Measurements from ENCODE around the gene PORCN. TPM values are rescaled to one million over a fixed set of nuclear protein-coding genes. Genes with fewer than 3 reads are reported as not detected.

PORCN gene
- total RNA-seq, 1 experiment from 2014 or later, result 12.9 TPM

DNA sequence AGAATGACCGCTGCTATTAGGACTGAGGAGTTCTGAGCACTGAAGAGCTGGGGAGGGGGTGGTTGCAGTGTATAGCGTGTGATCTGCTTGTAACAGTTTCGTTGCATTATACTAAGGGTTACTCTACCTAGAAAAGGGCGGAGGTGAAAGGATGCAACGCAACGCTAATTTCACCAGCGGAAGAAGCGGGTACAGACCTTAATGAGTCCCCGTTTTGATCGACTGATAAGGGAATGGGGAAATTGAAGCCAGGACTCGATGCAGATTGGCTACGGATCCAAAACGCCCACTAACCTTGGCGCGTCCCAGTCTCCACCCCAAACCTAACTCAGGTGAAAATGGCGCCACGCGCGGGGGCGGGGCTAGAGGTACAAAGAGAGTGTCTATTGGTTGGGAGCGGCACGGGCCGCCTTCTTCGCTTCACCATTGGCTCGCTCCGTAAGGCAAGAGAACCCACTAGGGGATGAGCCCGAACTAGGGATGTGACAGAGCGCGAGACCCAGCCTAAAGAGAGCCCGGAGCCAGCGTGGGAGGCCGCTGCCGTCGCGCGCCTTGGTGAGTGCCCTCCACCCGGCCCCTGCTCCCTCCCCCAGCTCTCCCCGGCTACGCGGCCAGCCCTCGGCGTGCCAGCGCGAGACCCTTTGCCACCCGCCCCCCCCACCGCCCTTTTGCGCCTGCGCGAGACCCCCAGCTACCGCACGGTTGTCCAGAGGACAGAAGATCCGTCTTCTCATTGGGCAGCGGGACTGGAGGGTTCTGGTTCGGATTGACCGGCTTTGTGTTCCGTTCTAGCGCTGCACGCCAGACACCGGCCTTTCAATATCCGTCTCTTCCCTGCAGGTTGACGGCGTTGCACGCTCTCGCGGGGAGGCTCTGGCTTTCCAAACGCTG is 12.8 kb downstream of the PORCN start, which contains the start of gene EBP:
Gene EBP, plus strand, starts transcription at position 456 of the 891 bp plus-strand sequence. CDS start 1,964 bp downstream, outside the sequence.
- no TSS peak for BruUV-seq (replicated peaks)
- peak within 1 kb of the TSS; percentile 77 to 82 for H3K4me3 ChIP-seq (replicated peaks in 1 of 2; ENCODE audit: low read depth in 1 of 2, low read length in 2 of 2)
- intact Hi-C loops (cut with micrococcal nuclease), result no loop called here
- H3K9me2 ChIP-seq (ENCODE audit: insufficient read depth), result no peaks in the 10 kb centered on the region
- DNase-seq (ENCODE audit: low read depth, low spot score), result peak; percentile 88
- ChIA-PET RAD21 (ENCODE audit: low non-redundant PET in 1 of 2, low total read pairs in 2 of 2, uncharacterized antibody in 2 of 2, unreplicated experiment in 2 of 2) (no interaction called here), POLR2A (interaction anchor here (1.0 to 1.1 kb wide), 2 partner anchors 17 to 18 kb away, joined by 3 to 4 read pairs; partner anchors contain the start of gene TBC1D25), CTCF (no interaction called here)
- peak within 1 kb of the TSS; percentile 75 for H3K27ac ChIP-seq (ENCODE audit: low read depth, low read length)
- H3K27me3 ChIP-seq (ENCODE audit: insufficient read depth, low read length), result no peaks in the 10 kb centered on the region
- no peaks in the 10 kb centered on the region for H3K9me3 ChIP-seq (ENCODE audit: control insufficient read depth in 1 of 2, insufficient read depth in 1 of 2, low read depth in 1 of 2, low read length in 2 of 2)
- H3K4me2 ChIP-seq (ENCODE audit: low read length), result peak within 1 kb of the TSS; percentile 79
- H3K9ac ChIP-seq (ENCODE audit: low read length), result peak within 1 kb of the TSS; percentile 87
- no peaks in the 10 kb centered on the region for H4K20me1 ChIP-seq (ENCODE audit: insufficient read depth)
- H3K79me2 ChIP-seq (ENCODE audit: insufficient read depth, low read length), result peaks cover 12% of the 10 kb centered on the region
- peak; percentile 66 for TF ChIP-seq EGR1 (IDR thresholded peaks at IDR 0.05; ENCODE audit: low read depth)
- peak; percentile 49 for TF ChIP-seq YY1 (IDR thresholded peaks at IDR 0.05; ENCODE audit: extremely low read depth, insufficient replicate concordance, low read depth, low read length)
- peak; percentile 77 for TF ChIP-seq SP1 (IDR thresholded peaks at IDR 0.05; ENCODE audit: low read depth)
- TF ChIP-seq POLR2AphosphoS5 (IDR thresholded peaks at IDR 0.05; ENCODE audit: low read depth, low read length), result peak; percentile 57
- TF ChIP-seq EZH2phosphoT487 (IDR thresholded peaks at IDR 0.05; ENCODE audit: borderline replicate concordance), result no peak
- ATAC-seq, result peak; percentile 95
- no peak within 1 kb of the TSS for H2AFZ ChIP-seq (ENCODE audit: low read depth, low read length, poor library complexity, severe bottlenecking)
- H3K36me3 ChIP-seq (ENCODE audit: control insufficient read depth in 1 of 2, insufficient read depth in 2 of 2, low read length in 2 of 2), result 0 out of 4 replicates have a peak, but pooled peaks cover 0 to 6% of the 10 kb centered on the region in 2 experiments
- peaks cover 4 to 10% of the 10 kb centered on the region in 2 experiments; a peak in 3 of 4 replicates for H3K4me1 ChIP-seq (ENCODE audit: control insufficient read depth in 1 of 2, insufficient read depth in 2 of 2, low read length in 2 of 2)

DNA sequence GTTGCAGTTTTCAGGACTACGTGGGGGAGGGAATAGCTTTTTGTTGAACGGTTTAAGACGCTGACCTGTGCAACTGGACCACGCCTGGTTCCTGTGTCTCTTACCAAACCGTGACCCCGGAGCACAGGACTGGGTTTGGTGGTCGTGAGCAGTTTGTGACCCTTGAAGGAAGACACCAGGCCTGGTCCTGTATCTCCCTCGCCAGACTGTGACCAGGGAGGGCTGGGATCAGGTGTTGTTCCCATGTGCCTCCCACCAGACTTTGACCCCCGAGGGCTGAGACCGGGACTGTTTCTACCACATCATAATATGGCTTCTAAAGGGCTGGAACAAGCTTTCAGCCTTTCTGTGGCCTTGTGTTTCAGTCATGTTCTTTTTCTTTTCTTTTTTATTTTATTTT is 13.5 kb downstream of the PORCN start:
- CTCF ChIA-PET, result no interaction called here
- RAD21 ChIA-PET (ENCODE audit: low non-redundant PET in 1 of 2, low total read pairs in 2 of 2, uncharacterized antibody in 2 of 2, unreplicated experiment in 2 of 2), result no interaction called here
- TF ChIP-seq EZH2phosphoT487 (IDR thresholded peaks at IDR 0.05; ENCODE audit: borderline replicate concordance), result no peak
- TF ChIP-seq POLR2A (IDR thresholded peaks at IDR 0.05; ENCODE audit: borderline replicate concordance, extremely low read depth, insufficient read depth, insufficient read length), result no peak
- TF ChIP-seq, protein P1, sequence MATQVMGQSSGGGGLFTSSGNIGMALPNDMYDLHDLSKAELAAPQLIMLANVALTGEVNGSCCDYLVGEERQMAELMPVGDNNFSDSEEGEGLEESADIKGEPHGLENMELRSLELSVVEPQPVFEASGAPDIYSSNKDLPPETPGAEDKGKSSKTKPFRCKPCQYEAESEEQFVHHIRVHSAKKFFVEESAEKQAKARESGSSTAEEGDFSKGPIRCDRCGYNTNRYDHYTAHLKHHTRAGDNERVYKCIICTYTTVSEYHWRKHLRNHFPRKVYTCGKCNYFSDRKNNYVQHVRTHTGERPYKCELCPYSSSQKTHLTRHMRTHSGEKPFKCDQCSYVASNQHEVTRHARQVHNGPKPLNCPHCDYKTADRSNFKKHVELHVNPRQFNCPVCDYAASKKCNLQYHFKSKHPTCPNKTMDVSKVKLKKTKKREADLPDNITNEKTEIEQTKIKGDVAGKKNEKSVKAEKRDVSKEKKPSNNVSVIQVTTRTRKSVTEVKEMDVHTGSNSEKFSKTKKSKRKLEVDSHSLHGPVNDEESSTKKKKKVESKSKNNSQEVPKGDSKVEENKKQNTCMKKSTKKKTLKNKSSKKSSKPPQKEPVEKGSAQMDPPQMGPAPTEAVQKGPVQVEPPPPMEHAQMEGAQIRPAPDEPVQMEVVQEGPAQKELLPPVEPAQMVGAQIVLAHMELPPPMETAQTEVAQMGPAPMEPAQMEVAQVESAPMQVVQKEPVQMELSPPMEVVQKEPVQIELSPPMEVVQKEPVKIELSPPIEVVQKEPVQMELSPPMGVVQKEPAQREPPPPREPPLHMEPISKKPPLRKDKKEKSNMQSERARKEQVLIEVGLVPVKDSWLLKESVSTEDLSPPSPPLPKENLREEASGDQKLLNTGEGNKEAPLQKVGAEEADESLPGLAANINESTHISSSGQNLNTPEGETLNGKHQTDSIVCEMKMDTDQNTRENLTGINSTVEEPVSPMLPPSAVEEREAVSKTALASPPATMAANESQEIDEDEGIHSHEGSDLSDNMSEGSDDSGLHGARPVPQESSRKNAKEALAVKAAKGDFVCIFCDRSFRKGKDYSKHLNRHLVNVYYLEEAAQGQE (IDR thresholded peaks at IDR 0.05; ENCODE audit: low read depth), result no peak
- TF ChIP-seq, protein P2, sequence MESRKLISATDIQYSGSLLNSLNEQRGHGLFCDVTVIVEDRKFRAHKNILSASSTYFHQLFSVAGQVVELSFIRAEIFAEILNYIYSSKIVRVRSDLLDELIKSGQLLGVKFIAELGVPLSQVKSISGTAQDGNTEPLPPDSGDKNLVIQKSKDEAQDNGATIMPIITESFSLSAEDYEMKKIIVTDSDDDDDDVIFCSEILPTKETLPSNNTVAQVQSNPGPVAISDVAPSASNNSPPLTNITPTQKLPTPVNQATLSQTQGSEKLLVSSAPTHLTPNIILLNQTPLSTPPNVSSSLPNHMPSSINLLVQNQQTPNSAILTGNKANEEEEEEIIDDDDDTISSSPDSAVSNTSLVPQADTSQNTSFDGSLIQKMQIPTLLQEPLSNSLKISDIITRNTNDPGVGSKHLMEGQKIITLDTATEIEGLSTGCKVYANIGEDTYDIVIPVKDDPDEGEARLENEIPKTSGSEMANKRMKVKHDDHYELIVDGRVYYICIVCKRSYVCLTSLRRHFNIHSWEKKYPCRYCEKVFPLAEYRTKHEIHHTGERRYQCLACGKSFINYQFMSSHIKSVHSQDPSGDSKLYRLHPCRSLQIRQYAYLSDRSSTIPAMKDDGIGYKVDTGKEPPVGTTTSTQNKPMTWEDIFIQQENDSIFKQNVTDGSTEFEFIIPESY (IDR thresholded peaks at IDR 0.05; ENCODE audit: extremely low read depth, insufficient replicate concordance, low read length), result no peak
- no peak for TF ChIP-seq SP1 (IDR thresholded peaks at IDR 0.05; ENCODE audit: low read depth)
- TF ChIP-seq SRF (IDR thresholded peaks at IDR 0.05; ENCODE audit: low read depth), result no peak
- TF ChIP-seq EZH2 (IDR thresholded peaks at IDR 0.05), result no peak

More for the DNA sequence above, 13.5 kb downstream of the PORCN start:
- H3K9me2 ChIP-seq (ENCODE audit: insufficient read depth), result no peaks in the 10 kb centered on the region
- peak overlapping the region; percentile 75 for H3K27ac ChIP-seq (ENCODE audit: low read depth, low read length)
- H3K79me2 ChIP-seq (ENCODE audit: insufficient read depth, low read length), result peaks cover 12% of the 10 kb centered on the region
- H3K4me1 ChIP-seq (ENCODE audit: control insufficient read depth in 1 of 2, insufficient read depth in 2 of 2, low read length in 2 of 2), result peaks cover 4 to 10% of the 10 kb centered on the region in 2 experiments; a peak in 3 of 4 replicates
- no peak for ATAC-seq
- no peak for DNase-seq (ENCODE audit: low read depth, low spot score)
- peaks cover 2 to 6% of the 10 kb centered on the region in 2 experiments; a peak in 2 of 4 replicates for H3K36me3 ChIP-seq (ENCODE audit: control insufficient read depth in 1 of 2, insufficient read depth in 2 of 2, low read length in 2 of 2)
- no peaks in the 10 kb centered on the region for H3K27me3 ChIP-seq (ENCODE audit: insufficient read depth, low read length)
- BruUV-seq (replicated peaks), result TSS peak; percentile 75
- intact Hi-C loops (cut with micrococcal nuclease), result no loop called here
- H3K9me3 ChIP-seq (ENCODE audit: control insufficient read depth in 1 of 2, insufficient read depth in 1 of 2, low read depth in 1 of 2, low read length in 2 of 2), result no peaks in the 10 kb centered on the region
- H3K4me3 ChIP-seq (replicated peaks in 1 of 2; ENCODE audit: low read depth in 1 of 2, low read length in 2 of 2), result peak overlapping the region; percentile 77 to 82
- no peaks in the 10 kb centered on the region for H4K20me1 ChIP-seq (ENCODE audit: insufficient read depth)
- H3K9ac ChIP-seq (ENCODE audit: low read length), result peak overlapping the region; percentile 87
- peak overlapping the region; percentile 79 for H3K4me2 ChIP-seq (ENCODE audit: low read length)
- POLR2A ChIA-PET, result interaction anchor here (1.0 to 1.1 kb wide), 2 partner anchors 16 to 18 kb away, joined by 3 to 4 read pairs; partner anchors contain the start of gene TBC1D25
- H2AFZ ChIP-seq (ENCODE audit: low read depth, low read length, poor library complexity, severe bottlenecking), result no peak overlapping the region
